ENCODE results near the gene DCST2.
A peak's percentile ranks its signal among the peaks of the same experiment; 100 is the strongest.

DNA sequence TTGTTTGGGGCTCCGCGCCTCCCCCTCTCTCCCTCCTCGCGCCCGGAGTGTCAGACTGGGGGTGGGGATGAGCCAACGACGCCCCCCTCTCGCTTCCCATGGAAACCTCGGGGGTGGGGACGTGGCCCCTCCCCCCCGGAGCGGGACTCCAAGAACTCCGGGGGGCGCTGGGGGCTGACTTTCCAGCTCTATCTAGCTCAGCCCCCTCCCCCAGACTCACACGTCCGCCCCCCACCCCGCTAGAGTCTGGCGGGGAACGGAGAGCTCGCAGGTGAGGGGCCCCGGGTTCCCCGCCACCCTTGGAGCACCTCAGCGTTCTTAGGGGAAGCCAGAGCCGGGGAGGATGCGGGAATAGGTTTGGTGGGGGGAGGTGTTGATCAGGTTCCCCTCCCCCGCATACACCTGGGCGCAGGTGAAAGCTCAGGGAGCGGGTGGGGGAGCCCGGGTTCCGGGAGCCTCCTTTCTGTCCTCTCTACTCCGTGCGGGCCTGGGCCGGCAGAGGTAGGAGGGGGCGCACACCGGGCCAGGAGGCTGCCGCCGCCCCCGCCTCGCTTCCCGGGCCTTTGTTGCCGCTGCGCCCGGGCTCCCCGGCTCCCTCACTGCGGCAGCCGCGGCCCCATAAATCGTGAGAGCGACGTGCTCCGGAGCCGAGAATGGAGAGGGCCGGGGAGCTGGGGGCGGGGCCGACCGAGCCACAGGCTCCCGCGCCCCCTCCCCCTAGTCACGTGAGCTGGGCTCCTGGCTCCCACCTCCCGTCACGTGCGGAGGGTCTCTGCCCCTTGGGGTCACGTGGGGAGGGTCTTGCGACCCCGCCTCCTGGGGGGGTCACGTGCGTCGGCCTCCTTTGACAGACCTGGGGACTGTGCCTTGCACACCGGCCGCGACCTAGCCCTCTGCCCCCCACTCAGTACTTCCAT lies 47.0 kb upstream of the DCST2 start:
- TF ChIP-seq ZNF79 (CRISPR knock-in tag; IDR thresholded peaks at IDR 0.05; ENCODE audit: low read depth), result no peak
- TF ChIP-seq, protein P1, sequence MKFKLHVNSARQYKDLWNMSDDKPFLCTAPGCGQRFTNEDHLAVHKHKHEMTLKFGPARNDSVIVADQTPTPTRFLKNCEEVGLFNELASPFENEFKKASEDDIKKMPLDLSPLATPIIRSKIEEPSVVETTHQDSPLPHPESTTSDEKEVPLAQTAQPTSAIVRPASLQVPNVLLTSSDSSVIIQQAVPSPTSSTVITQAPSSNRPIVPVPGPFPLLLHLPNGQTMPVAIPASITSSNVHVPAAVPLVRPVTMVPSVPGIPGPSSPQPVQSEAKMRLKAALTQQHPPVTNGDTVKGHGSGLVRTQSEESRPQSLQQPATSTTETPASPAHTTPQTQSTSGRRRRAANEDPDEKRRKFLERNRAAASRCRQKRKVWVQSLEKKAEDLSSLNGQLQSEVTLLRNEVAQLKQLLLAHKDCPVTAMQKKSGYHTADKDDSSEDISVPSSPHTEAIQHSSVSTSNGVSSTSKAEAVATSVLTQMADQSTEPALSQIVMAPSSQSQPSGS (CRISPR knock-in tag; IDR thresholded peaks at IDR 0.05), result no peak
- TF ChIP-seq, protein P2, sequence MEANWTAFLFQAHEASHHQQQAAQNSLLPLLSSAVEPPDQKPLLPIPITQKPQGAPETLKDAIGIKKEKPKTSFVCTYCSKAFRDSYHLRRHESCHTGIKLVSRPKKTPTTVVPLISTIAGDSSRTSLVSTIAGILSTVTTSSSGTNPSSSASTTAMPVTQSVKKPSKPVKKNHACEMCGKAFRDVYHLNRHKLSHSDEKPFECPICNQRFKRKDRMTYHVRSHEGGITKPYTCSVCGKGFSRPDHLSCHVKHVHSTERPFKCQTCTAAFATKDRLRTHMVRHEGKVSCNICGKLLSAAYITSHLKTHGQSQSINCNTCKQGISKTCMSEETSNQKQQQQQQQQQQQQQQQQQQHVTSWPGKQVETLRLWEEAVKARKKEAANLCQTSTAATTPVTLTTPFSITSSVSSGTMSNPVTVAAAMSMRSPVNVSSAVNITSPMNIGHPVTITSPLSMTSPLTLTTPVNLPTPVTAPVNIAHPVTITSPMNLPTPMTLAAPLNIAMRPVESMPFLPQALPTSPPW (CRISPR knock-in tag; IDR thresholded peaks at IDR 0.05), result peak; percentile 64
- TF ChIP-seq, protein P3, sequence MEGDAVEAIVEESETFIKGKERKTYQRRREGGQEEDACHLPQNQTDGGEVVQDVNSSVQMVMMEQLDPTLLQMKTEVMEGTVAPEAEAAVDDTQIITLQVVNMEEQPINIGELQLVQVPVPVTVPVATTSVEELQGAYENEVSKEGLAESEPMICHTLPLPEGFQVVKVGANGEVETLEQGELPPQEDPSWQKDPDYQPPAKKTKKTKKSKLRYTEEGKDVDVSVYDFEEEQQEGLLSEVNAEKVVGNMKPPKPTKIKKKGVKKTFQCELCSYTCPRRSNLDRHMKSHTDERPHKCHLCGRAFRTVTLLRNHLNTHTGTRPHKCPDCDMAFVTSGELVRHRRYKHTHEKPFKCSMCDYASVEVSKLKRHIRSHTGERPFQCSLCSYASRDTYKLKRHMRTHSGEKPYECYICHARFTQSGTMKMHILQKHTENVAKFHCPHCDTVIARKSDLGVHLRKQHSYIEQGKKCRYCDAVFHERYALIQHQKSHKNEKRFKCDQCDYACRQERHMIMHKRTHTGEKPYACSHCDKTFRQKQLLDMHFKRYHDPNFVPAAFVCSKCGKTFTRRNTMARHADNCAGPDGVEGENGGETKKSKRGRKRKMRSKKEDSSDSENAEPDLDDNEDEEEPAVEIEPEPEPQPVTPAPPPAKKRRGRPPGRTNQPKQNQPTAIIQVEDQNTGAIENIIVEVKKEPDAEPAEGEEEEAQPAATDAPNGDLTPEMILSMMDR (IDR thresholded peaks at IDR 0.05 in 2 of 3, conservative IDR thresholded peaks at IDR 0.05 in 1 of 3; ENCODE audit: insufficient read depth in 2 of 3, low read depth in 1 of 3, low read length in 3 of 3), result no peak
- TF ChIP-seq POLR2A (conservative IDR thresholded peaks at IDR 0.05), result no peak
- no peak for TF ChIP-seq RAD21 (CRISPR knock-in tag; conservative IDR thresholded peaks at IDR 0.05 in 1 of 2, IDR thresholded peaks at IDR 0.05 in 1 of 2)
- TF ChIP-seq EP300 (IDR thresholded peaks at IDR 0.05; ENCODE audit: low read length), result no peak
- TF ChIP-seq ZC3H11A (IDR thresholded peaks at IDR 0.05; ENCODE audit: low read depth, low read length), result no peak
- no peak for TF ChIP-seq PHB2 (IDR thresholded peaks at IDR 0.05; ENCODE audit: low read depth)
- TF ChIP-seq HDAC6 (IDR thresholded peaks at IDR 0.05; ENCODE audit: low read depth, low read length), result no peak
- no peak for TF ChIP-seq GATA2 (CRISPR knock-in tag; IDR thresholded peaks at IDR 0.05)
- no peak for TF ChIP-seq SRF (CRISPR knock-in tag; IDR thresholded peaks at IDR 0.05)
- TF ChIP-seq ETS1 (conservative IDR thresholded peaks at IDR 0.05; ENCODE audit: control insufficient read depth, low read depth, low read length), result no peak
- TF ChIP-seq, protein P4, sequence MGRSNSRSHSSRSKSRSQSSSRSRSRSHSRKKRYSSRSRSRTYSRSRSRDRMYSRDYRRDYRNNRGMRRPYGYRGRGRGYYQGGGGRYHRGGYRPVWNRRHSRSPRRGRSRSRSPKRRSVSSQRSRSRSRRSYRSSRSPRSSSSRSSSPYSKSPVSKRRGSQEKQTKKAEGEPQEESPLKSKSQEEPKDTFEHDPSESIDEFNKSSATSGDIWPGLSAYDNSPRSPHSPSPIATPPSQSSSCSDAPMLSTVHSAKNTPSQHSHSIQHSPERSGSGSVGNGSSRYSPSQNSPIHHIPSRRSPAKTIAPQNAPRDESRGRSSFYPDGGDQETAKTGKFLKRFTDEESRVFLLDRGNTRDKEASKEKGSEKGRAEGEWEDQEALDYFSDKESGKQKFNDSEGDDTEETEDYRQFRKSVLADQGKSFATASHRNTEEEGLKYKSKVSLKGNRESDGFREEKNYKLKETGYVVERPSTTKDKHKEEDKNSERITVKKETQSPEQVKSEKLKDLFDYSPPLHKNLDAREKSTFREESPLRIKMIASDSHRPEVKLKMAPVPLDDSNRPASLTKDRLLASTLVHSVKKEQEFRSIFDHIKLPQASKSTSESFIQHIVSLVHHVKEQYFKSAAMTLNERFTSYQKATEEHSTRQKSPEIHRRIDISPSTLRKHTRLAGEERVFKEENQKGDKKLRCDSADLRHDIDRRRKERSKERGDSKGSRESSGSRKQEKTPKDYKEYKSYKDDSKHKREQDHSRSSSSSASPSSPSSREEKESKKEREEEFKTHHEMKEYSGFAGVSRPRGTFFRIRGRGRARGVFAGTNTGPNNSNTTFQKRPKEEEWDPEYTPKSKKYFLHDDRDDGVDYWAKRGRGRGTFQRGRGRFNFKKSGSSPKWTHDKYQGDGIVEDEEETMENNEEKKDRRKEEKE (IDR thresholded peaks at IDR 0.05; ENCODE audit: borderline replicate concordance in 1 of 2, control insufficient read depth in 1 of 2, low read depth in 2 of 2, low read length in 1 of 2), result no peak

All from K562 (cell line).